Tibial nerve (tissue), 4 donors: Measurements from ENCODE around the gene TPP2.

ENCODE experiments used
- EP300 ChIP-seq, 2 donors: sonication (generic); formaldehyde crosslinking; IDR thresholded peaks; one replicate each; pipeline ENCODE4 v1.6.1; 2017; ENCODE audit warnings: antibody characterized with exemption in 2 of 2, mild to moderate bottlenecking in 1 of 2
- POLR2A ChIP-seq, 2 donors: fragments of 450-650 bp; IDR thresholded peaks; one replicate each; pipeline ENCODE4 v1.6.1; 2017; ENCODE audit warnings: antibody characterized with exemption in 2 of 2, mild to moderate bottlenecking in 2 of 2, moderate library complexity in 2 of 2
- TF ChIP-seq, protein P1 (sequence below), 5 experiments: fragments of 200-600 bp in 3 of 5; fragments of 450-650 bp in 2 of 5; sonication (generic) in 3 of 5; IDR thresholded peaks; one replicate each; pipeline ENCODE4 v1.5.1; 2016 to 2019; ENCODE audit warnings: antibody characterized with exemption in 5 of 5, mild to moderate bottlenecking in 3 of 5, moderate library complexity in 2 of 5

- TF ChIP-seq, protein P1, sequence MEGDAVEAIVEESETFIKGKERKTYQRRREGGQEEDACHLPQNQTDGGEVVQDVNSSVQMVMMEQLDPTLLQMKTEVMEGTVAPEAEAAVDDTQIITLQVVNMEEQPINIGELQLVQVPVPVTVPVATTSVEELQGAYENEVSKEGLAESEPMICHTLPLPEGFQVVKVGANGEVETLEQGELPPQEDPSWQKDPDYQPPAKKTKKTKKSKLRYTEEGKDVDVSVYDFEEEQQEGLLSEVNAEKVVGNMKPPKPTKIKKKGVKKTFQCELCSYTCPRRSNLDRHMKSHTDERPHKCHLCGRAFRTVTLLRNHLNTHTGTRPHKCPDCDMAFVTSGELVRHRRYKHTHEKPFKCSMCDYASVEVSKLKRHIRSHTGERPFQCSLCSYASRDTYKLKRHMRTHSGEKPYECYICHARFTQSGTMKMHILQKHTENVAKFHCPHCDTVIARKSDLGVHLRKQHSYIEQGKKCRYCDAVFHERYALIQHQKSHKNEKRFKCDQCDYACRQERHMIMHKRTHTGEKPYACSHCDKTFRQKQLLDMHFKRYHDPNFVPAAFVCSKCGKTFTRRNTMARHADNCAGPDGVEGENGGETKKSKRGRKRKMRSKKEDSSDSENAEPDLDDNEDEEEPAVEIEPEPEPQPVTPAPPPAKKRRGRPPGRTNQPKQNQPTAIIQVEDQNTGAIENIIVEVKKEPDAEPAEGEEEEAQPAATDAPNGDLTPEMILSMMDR (IDR thresholded peaks at IDR 0.05), result no peak
- TF ChIP-seq POLR2A (IDR thresholded peaks at IDR 0.05), result no peak
- no peak for TF ChIP-seq EP300 (IDR thresholded peaks at IDR 0.05)
Observed at GRCh38 chr13:102642475-102642874, 45.7 kb downstream of the TPP2 start.
